IMR-90 (cell line): ENCODE data around the gene FNDC3B. TPM values are rescaled to one million over a fixed set of nuclear protein-coding genes. Genes with fewer than 3 reads are reported as not detected.

ENCODE experiments used
- ATAC-seq: fragments of 200-7000 bp; cut with Tn5 transposase; 2 replicates; pipeline ENCODE4 v1.9.1; 2020; ENCODE audit warnings: low read depth, mild to moderate bottlenecking, moderate library complexity
- BruUV-seq: library from RNA; stranded (reverse); fragments of 400-500 nt; replicated peaks from 2 replicates; lab custom pipeline; 2021; lab: Mats Ljungman, UMichigan
- CTCF ChIA-PET: fragments of 300-600 bp; formaldehyde crosslinking; extraction: SDS; loops from one replicate; lab custom pipeline; 2021; ENCODE audit warnings: antibody characterized with exemption; lab: Yijun Ruan, JAX
- POLR2A ChIA-PET: fragments of 300-600 bp; sonication (Branson Sonifier 250); formaldehyde crosslinking; loops from one replicate; lab custom pipeline; 2022; ENCODE audit warnings: antibody characterized with exemption; ENCODE audit not compliant: unreplicated experiment; lab: Charles Lee
- DNase-seq: peaks from one replicate; pipeline ENCODE4 v3.0.0; 2013
- H2AFZ ChIP-seq: replicated peaks from 2 replicates; pipeline ENCODE3; 2013; ENCODE audit warnings: low read length, mild to moderate bottlenecking; ENCODE audit not compliant: poor library complexity
- H2AK5ac ChIP-seq: 2 replicates; pipeline ENCODE4 v1.6.1; 2013; ENCODE audit warnings: low read depth, low read length, inconsistent platforms
- H2AK9ac ChIP-seq: replicated peaks from 2 replicates; pipeline ENCODE3; 2013; ENCODE audit warnings: mild to moderate bottlenecking, low read depth, low read length, moderate library complexity; ENCODE audit not compliant: poor library complexity
- H2BK120ac ChIP-seq: 2 replicates; pipeline ENCODE4 v1.6.1; 2013; ENCODE audit warnings: low read depth, low read length, inconsistent platforms
- H2BK15ac ChIP-seq: 3 replicates; pipeline ENCODE4 v1.6.1; 2013; ENCODE audit warnings: low read depth, low read length, inconsistent platforms
- H2BK20ac ChIP-seq: 2 replicates; pipeline ENCODE4 v1.6.1; 2013; ENCODE audit warnings: low read depth, mild to moderate bottlenecking, inconsistent platforms, low read length, moderate library complexity
- H2BK5ac ChIP-seq: 2 replicates; pipeline ENCODE4 v1.6.1; 2013; ENCODE audit warnings: mild to moderate bottlenecking, low read depth, low read length, inconsistent platforms; ENCODE audit not compliant: poor library complexity, severe bottlenecking
- H3K14ac ChIP-seq: replicated peaks from 2 replicates; pipeline ENCODE4 v1.6.1; 2013; ENCODE audit warnings: low read depth, low read length, inconsistent platforms
- H3K18ac ChIP-seq: 2 replicates; pipeline ENCODE4 v1.6.1; 2013; ENCODE audit warnings: low read depth, low read length, control low read depth
- H3K23ac ChIP-seq: 2 replicates; pipeline ENCODE4 v1.6.1; 2013; ENCODE audit warnings: low read depth, low read length, inconsistent platforms
- H3K27ac ChIP-seq: 2 replicates; pipeline ENCODE4 v1.5.1; 2013; ENCODE audit warnings: mild to moderate bottlenecking, control low read depth, low read length; ENCODE audit not compliant: insufficient read depth
- H3K27me3 ChIP-seq: 2 replicates; pipeline ENCODE4 v1.6.1; 2013; ENCODE audit warnings: low read length; ENCODE audit not compliant: control insufficient read depth, insufficient read depth
- H3K36me3 ChIP-seq: 2 replicates; pipeline ENCODE4 v1.6.1; 2013; ENCODE audit warnings: low read length, mixed read lengths; ENCODE audit not compliant: control insufficient read depth, insufficient read depth
- H3K4ac ChIP-seq: 2 replicates; pipeline ENCODE4 v1.6.1; 2013; ENCODE audit warnings: low read depth, low read length, inconsistent platforms
- H3K4me1 ChIP-seq: 2 replicates; pipeline ENCODE4 v1.6.1; 2013; ENCODE audit warnings: low read length, mixed read lengths; ENCODE audit not compliant: control insufficient read depth, insufficient read depth
- H3K4me2 ChIP-seq: 2 replicates; pipeline ENCODE4 v1.6.1; 2013; ENCODE audit warnings: low read depth, mild to moderate bottlenecking, control low read depth, low read length, moderate library complexity
- H3K4me3 ChIP-seq: 2 replicates; pipeline ENCODE4 v1.5.1; 2013; ENCODE audit warnings: low read depth, mild to moderate bottlenecking, control low read depth, low read length, moderate library complexity; ENCODE audit not compliant: insufficient read depth
- H3K56ac ChIP-seq: 2 replicates; pipeline ENCODE4 v1.6.1; 2013; ENCODE audit warnings: low read length, inconsistent platforms; ENCODE audit not compliant: insufficient read depth; ENCODE audit errors: extremely low read depth
- H3K79me1 ChIP-seq, 2 experiments: 2 replicates each; pipeline ENCODE4 v1.6.1; 2013; ENCODE audit warnings: low read length in 2 of 2, inconsistent platforms in 1 of 2, low read depth in 1 of 2
- H3K9ac ChIP-seq: 2 replicates; pipeline ENCODE4 v1.6.1; 2013; ENCODE audit warnings: low read depth, low read length, control low read depth
- H3K9me1 ChIP-seq: 2 replicates; pipeline ENCODE4 v1.6.1; 2013; ENCODE audit warnings: low read length, inconsistent platforms; ENCODE audit not compliant: insufficient read depth
- H3K9me3 ChIP-seq: 2 replicates; pipeline ENCODE4 v1.6.1; 2013; ENCODE audit warnings: low read length; ENCODE audit not compliant: control insufficient read depth, insufficient read depth
- H4K20me1 ChIP-seq: 2 replicates; pipeline ENCODE4 v1.6.1; 2013; ENCODE audit warnings: low read length, inconsistent platforms; ENCODE audit not compliant: insufficient read depth
- H4K5ac ChIP-seq: 2 replicates; pipeline ENCODE4 v1.6.1; 2013; ENCODE audit warnings: mild to moderate bottlenecking, low read depth, low read length, control low read depth
- H4K8ac ChIP-seq, 2 experiments: 2 replicates each; pipeline ENCODE4 v1.6.1; 2013; ENCODE audit warnings: low read depth in 2 of 2, low read length in 2 of 2, control low read depth in 1 of 2, inconsistent platforms in 1 of 2
- H4K91ac ChIP-seq: 2 replicates; pipeline ENCODE4 v1.6.1; 2013; ENCODE audit warnings: low read depth, low read length, inconsistent platforms; ENCODE audit not compliant: insufficient read depth
- RFX5 ChIP-seq: IDR thresholded peaks from 2 replicates; pipeline ENCODE4 v1.8.0; 2012; ENCODE audit warnings: low read depth, mild to moderate bottlenecking, low read length, moderate library complexity
- WGBS, 2 experiments: methylation state at CpG; one replicate each; pipeline versions ENCODE4 v1.1.5 to v1.1.7; 2013; ENCODE audit warnings: missing lambda C conversion rate in 2 of 2; ENCODE audit not compliant: insufficient read length in 1 of 2; ENCODE audit errors: extremely low coverage in 2 of 2; 5-methylcytosine and 5-hydroxymethylcytosine counted together
- dilution Hi-C: fragments of 300-500 bp; cut with HindIII; formaldehyde crosslinking; loops from one replicate; pipeline ENCODE4 v1.14.3; 2018; ENCODE audit warnings: low sequenced_read_pairs; ENCODE audit not compliant: unreplicated experiment
- in situ Hi-C: fragments of 300-500 bp; cut with MboI; formaldehyde crosslinking; loops from 3 replicates; pipeline ENCODE4 v1.14.3; 2019; ENCODE audit warnings: low sequenced_read_pairs, inconsistent platforms, mixed read lengths
- intact Hi-C: fragments of 100-400 bp; cut with micrococcal nuclease; formaldehyde crosslinking; loops from 2 replicates; pipeline ENCODE4 v1.10.0; 2022
- polyA plus RNA-seq, 3 experiments: library from polyadenylated mRNA; depleted of rRNA; stranded (reverse); fragments of >200 nt; gene quantifications; 2 replicates each; pipeline ENCODE4 v1.2.3, GENCODE V29; 2012; ENCODE audit warnings: low replicate concordance in 1 of 3
- total RNA-seq: library from RNA; depleted of rRNA; stranded (reverse); fragments of >200 nt; gene quantifications from 2 replicates; pipeline ENCODE4 v1.2.3, GENCODE V29; 2012

Gene FNDC3B
- total and polyA plus RNA-seq, 2 of the 4 experiments (the other 2 are of a cell fraction) = 23.9 to 150 TPM

- Histone ChIP-seq H3K14ac (no peak overlapping the region), H3K9ac (no peak overlapping the region), H2AK5ac (no peak overlapping the region), H2BK120ac (no peak overlapping the region), H3K36me3 (peaks cover 13% of the 10 kb centered on the region), H3K4me3 (no peak overlapping the region), H3K4ac (no peak overlapping the region), H2BK20ac (no peak overlapping the region), H3K27ac (no peak overlapping the region), H4K5ac (no peak overlapping the region), H3K79me1 (peaks cover 33 to 84% of the 10 kb centered on the region in 2 experiments), H2BK15ac (no peak overlapping the region), H4K91ac (no peak overlapping the region), H2BK5ac (no peak overlapping the region), H3K9me3 (no peaks in the 10 kb centered on the region), H4K8ac (no peak overlapping the region), H3K4me2 (no peak overlapping the region), H3K27me3 (no peaks in the 10 kb centered on the region), H2AK9ac (no peak overlapping the region), H3K4me1 (peaks cover 15% of the 10 kb centered on the region), H4K20me1 (peaks cover 90% of the 10 kb centered on the region), H3K9me1 (peaks cover 31% of the 10 kb centered on the region), H3K23ac (no peak overlapping the region), H2AFZ (no peak overlapping the region), H3K56ac (no peak overlapping the region), H3K18ac (no peak overlapping the region)
- CTCF ChIA-PET = no interaction called here
- ATAC-seq (no peak), DNase-seq (no peak)
- TF ChIP-seq RFX5 = no peak
- dilution Hi-C loops (no loop called here), intact Hi-C loops (no loop called here), in situ Hi-C loops (no loop called here)
- POLR2A ChIA-PET = no interaction called here
- no TSS peak for BruUV-seq
- WGBS, 2 experiments = no CpG with 5 or more reads among the region's 4 CpGs
Measured at GRCh38 chr3:172072543-172072942, 33.2 kb downstream of the FNDC3B start.
